TTC549 (cell line): ENCODE measurements around the gene KMT2A.
"Not testable (repeated sequence)": the region's sequence is repeated elsewhere in the genome, so short reads cannot be mapped to it uniquely, and the experiment has no call there.

ENCODE experiments used
- FAIRE-seq: peaks from 2 replicates; lab custom pipeline; 2012; peaks lifted over from hg19 to GRCh38; lab: Jason Lieb, UNC

Gene KMT2A

GRCh38 chr11:118435290-118435892 is 901 bp upstream of the KMT2A start:
- no peak for FAIRE-seq

GRCh38 chr11:118436639-118437207 is 431 bp downstream of the KMT2A start:
- no peak for FAIRE-seq

GRCh38 chr11:118437208-118438125 is 1.2 kb downstream of the KMT2A start:
- no peak for FAIRE-seq

- FAIRE-seq: no peak
Measured at GRCh38 chr11:118438314-118438931, 2.1 kb downstream of the KMT2A start.

GRCh38 chr11:118439646-118440045 is 3.4 kb downstream of the KMT2A start:
- no peak for FAIRE-seq

- no peak for FAIRE-seq
Measured at GRCh38 chr11:118441770-118442275, 5.5 kb downstream of the KMT2A start.

- FAIRE-seq: no peak
Measured at GRCh38 chr11:118442301-118442700, 6.0 kb downstream of the KMT2A start.

GRCh38 chr11:118442908-118443589 is 6.8 kb downstream of the KMT2A start:
- FAIRE-seq: no peak

GRCh38 chr11:118443590-118444218 is 7.4 kb downstream of the KMT2A start:
- FAIRE-seq: no peak

- no peak for FAIRE-seq
Measured at GRCh38 chr11:118447423-118447822, 11.1 kb downstream of the KMT2A start.

- FAIRE-seq: no peak
Measured at GRCh38 chr11:118448294-118448693, 12.0 kb downstream of the KMT2A start.

- FAIRE-seq: no peak
Measured at GRCh38 chr11:118449316-118449918, 13.1 kb downstream of the KMT2A start.

GRCh38 chr11:118450451-118450850 is 14.2 kb downstream of the KMT2A start:
- no peak for FAIRE-seq

GRCh38 chr11:118462178-118462577 is 25.9 kb downstream of the KMT2A start:
- FAIRE-seq: no peak

- not testable (repeated sequence) for FAIRE-seq
Measured at GRCh38 chr11:118468968-118469367, 32.7 kb downstream of the KMT2A start.

GRCh38 chr11:118471030-118471429 is 34.7 kb downstream of the KMT2A start:
- no peak for FAIRE-seq

- FAIRE-seq: no peak
Measured at GRCh38 chr11:118473537-118473936, 37.2 kb downstream of the KMT2A start.

- no peak for FAIRE-seq
Measured at GRCh38 chr11:118476676-118477075, 40.4 kb downstream of the KMT2A start.

GRCh38 chr11:118481238-118481637 is 44.9 kb downstream of the KMT2A start:
- FAIRE-seq: not testable (repeated sequence)

GRCh38 chr11:118484405-118484804 is 48.1 kb downstream of the KMT2A start:
- no peak for FAIRE-seq

- no peak for FAIRE-seq
Measured at GRCh38 chr11:118485273-118485672, 49.0 kb downstream of the KMT2A start.
